Upper lobe of right lung (tissue), 1 donor: ENCODE measurements around the gene MYO7A. TPM values are rescaled to one million over a fixed set of nuclear protein-coding genes. Genes with fewer than 3 reads are reported as not detected.
A peak's percentile ranks its signal among the peaks of the same experiment; 100 is the strongest.

Experiments used
- ATAC-seq: fragments of 200-7000 bp; cut with Tn5 transposase; one replicate; pipeline ENCODE4 v1.9.1; 2020; ENCODE audit warnings: mild to moderate bottlenecking, moderate library complexity
- DNase-seq: peaks from one replicate; pipeline ENCODE4 v3.0.0-alpha.2; 2020
- H3K27ac ChIP-seq: fragments of 200-600 bp; one replicate; pipeline ENCODE4 v1.8.0; 2022
- H3K27me3 ChIP-seq: fragments of 200-600 bp; one replicate; pipeline ENCODE4 v1.8.0; 2022; ENCODE audit warnings: mild to moderate bottlenecking
- H3K36me3 ChIP-seq: fragments of 200-600 bp; one replicate; pipeline ENCODE4 v1.8.0; 2022
- H3K4me1 ChIP-seq: fragments of 200-600 bp; one replicate; pipeline ENCODE4 v1.8.0; 2022
- H3K4me3 ChIP-seq: fragments of 200-600 bp; one replicate; pipeline ENCODE4 v1.8.0; 2022; ENCODE audit warnings: mild to moderate bottlenecking
- H3K9me3 ChIP-seq: fragments of 200-600 bp; one replicate; pipeline ENCODE4 v1.8.0; 2022
- intact Hi-C: fragments of 100-400 bp; cut with DNase I; formaldehyde crosslinking; loops from one replicate; pipeline ENCODE4 v1.11.0; 2022
- total RNA-seq: library from RNA; stranded (reverse); fragmentation: NEBNext Ultra II Directional; extraction: Animal tissue kit (Norgen Biotek cat#: 25700); gene quantifications from one replicate; pipeline ENCODE4 v1.2.1, GENCODE V29; 2021
- TF ChIP-seq, protein P1 (sequence below): fragments of 200-600 bp; IDR thresholded peaks from one replicate; pipeline ENCODE4 v1.8.0; 2022; ENCODE audit warnings: antibody characterized with exemption
- donor health status: DM: no; HTN: yes; CAD: no; lungs with severe emphysema.

The MYO7A gene
- total RNA-seq, 1 donor from 2014 or later = 3.6 TPM

DNA sequence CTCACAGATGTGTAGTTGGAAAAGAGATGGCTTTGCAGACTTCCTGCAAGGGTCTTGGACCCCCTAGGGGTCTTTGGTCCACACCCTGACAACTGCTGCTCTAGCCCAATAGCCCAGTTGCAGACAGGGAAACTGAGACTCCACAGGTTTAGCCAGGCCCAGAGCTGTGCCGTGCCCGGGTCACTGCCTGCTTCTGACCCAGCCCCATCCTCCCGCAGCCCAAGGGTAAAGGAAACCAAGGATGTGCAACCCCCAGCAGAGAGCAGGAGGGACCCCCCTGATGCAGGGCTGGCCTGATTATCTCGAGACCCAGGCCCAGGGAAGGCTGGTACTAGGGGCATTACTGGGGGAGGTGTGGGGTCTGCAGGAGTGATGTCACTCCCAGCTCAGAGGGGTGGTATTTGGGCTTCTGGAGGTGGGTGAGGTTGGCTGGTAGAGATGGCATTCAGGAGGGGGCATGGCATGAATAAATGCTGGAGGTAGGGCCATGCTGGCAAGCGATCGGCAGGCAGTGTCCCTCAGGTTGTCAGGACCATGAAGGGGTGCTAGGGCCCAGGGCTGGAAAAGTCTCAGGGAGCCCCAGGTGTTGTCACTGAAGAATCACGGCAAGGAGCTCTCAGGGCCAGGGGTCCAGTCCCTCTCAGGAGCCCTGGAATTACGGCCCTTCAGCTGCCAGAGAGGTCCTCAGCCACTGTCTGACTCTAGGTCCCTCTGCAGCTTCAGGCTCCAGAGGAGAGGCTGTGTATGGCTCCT lies 21.1 kb downstream of the MYO7A start:
- intact Hi-C loops = no loop called here
- Histone ChIP-seq H3K36me3 (no peaks in the 10 kb centered on the region), H3K4me1 (peaks cover 6% of the 10 kb centered on the region), H3K27ac (no peak overlapping the region), H3K9me3 (no peaks in the 10 kb centered on the region), H3K4me3 (no peak overlapping the region), H3K27me3 (peaks cover 4% of the 10 kb centered on the region)
- TF ChIP-seq, protein P1, sequence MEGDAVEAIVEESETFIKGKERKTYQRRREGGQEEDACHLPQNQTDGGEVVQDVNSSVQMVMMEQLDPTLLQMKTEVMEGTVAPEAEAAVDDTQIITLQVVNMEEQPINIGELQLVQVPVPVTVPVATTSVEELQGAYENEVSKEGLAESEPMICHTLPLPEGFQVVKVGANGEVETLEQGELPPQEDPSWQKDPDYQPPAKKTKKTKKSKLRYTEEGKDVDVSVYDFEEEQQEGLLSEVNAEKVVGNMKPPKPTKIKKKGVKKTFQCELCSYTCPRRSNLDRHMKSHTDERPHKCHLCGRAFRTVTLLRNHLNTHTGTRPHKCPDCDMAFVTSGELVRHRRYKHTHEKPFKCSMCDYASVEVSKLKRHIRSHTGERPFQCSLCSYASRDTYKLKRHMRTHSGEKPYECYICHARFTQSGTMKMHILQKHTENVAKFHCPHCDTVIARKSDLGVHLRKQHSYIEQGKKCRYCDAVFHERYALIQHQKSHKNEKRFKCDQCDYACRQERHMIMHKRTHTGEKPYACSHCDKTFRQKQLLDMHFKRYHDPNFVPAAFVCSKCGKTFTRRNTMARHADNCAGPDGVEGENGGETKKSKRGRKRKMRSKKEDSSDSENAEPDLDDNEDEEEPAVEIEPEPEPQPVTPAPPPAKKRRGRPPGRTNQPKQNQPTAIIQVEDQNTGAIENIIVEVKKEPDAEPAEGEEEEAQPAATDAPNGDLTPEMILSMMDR = no peak
- ATAC-seq (no peak), DNase-seq (no peak)

DNA sequence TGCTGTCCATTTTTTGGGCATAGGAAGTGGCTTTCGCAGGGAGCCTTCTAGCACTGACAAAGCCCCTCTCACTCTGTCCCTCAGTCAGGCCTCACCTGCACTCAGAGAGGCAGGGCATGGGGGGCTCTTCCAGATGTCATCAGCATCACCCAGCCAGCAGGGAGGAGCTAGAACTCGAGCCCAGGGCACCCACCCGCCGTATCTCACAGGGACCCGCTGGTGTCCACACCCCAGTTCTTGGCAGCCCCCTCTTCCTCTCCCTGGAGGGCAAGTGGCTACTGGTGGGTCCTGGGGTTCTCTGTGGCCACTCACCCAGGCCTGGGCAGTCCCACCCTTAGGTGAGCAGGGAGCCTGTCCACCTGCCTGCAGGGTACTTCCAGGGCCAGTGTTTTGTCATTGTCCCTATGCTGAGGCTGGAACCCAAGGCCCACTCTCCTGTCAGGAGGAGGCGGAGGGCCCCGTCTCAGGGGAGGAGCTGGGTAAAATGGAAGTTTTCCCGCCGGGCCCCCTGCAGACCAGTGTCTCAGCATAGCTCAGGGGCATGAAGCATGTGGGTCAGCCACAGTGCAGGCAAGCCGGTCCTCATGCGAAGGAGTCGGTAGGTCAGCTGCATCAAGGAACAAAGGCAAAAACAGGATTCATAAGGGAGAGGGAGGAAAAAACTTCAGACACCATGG lies 21.8 kb downstream of the MYO7A start:
- Histone ChIP-seq H3K27ac (no peak overlapping the region), H3K4me3 (no peak overlapping the region), H3K9me3 (no peaks in the 10 kb centered on the region), H3K36me3 (no peaks in the 10 kb centered on the region), H3K4me1 (peaks cover 6% of the 10 kb centered on the region), H3K27me3 (peaks cover 4% of the 10 kb centered on the region)
- TF ChIP-seq, protein P1 = no peak
- no peak for DNase-seq
- ATAC-seq = no peak
- intact Hi-C loops = no loop called here

DNA sequence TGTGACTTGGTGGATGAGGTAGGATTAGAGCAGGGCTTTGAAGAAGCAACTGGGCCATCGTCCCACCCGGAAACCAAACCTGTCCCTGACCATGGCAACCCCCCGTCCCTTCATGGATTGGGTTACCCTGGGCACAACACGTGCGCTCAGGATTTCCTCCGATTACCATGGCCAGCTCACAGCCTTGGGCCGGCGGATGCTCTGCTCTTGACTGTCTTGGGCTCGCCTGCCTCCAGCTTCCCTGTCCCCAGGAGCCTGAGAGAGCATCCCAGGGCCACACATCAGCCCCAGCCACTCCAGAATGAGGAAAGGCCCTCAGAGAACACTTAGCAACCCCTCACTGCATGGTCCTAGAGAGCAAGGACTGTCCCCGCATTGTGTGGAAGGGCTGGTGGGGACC lies 22.8 kb downstream of the MYO7A start:
- Histone ChIP-seq H3K36me3 (no peaks in the 10 kb centered on the region), H3K27me3 (peaks cover 4% of the 10 kb centered on the region), H3K9me3 (no peaks in the 10 kb centered on the region), H3K4me3 (no peak overlapping the region), H3K4me1 (peaks cover 6% of the 10 kb centered on the region), H3K27ac (no peak overlapping the region)
- DNase-seq = no peak
- ATAC-seq = no peak
- intact Hi-C loops = no loop called here
- TF ChIP-seq, protein P1 = no peak

DNA sequence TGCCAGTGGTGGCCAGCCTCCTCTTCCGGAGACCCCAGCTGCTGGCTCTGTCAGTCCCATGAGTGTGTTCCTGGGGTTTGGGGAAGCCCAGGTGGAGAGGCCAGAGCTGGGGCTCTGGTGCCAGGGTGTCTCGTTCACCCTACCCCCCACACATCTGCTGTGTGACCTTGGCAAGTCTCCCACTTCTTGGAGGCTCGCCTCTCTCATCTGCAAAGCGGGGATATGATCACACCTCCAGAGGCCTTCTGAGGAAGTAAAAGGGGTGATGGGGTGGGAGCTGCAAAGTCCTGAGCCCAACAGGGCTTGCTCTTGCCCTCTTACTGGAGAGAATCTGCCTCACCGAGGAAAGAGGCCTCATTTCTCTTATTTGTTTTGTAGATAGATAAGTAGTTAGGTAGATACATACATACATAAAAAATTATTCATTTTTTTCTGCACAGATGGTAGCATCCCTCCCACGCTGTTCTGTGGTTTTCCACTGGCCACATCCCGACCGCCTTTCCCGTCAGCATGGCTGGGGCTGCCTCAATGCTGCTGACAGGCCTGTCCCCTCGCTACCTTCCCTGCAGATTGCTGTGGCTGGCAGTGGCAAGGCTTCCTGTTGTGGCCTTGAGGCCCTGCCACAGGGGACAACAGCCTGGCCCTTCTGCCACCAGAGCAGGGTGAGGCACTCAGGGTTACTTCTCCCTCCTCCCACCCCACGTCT lies 23.9 kb downstream of the MYO7A start:
- Histone ChIP-seq H3K9me3 (no peaks in the 10 kb centered on the region), H3K4me3 (no peak overlapping the region), H3K27me3 (peaks cover 4% of the 10 kb centered on the region), H3K27ac (no peak overlapping the region), H3K4me1 (peaks cover 6% of the 10 kb centered on the region), H3K36me3 (no peaks in the 10 kb centered on the region)
- ATAC-seq (peak; percentile 8), DNase-seq (no peak)
- TF ChIP-seq, protein P1 = no peak
- intact Hi-C loops = no loop called here

DNA sequence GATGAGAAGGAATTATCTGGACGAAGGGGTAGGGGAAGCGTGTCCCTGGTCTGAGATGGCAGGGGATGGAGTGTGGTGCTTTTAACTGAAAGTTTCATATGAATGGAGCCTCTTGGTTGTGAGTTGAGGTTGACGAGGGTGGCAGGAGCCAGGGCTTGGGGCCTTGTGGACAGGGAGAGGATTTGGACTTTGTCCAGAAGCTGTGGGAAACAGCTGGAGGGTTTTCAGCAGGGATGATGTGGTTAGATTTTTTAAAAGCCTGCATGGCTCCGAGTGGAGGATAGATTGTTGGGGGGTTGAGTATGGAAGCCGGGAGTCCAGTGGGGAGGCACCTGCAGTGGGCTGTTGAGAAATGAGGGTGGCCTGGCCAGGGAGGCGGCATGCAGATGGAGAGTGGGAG lies 24.8 kb downstream of the MYO7A start:
- intact Hi-C loops = no loop called here
- no peaks in the 10 kb centered on the region for H3K36me3 ChIP-seq
- no peak for DNase-seq

More for the DNA sequence above, 24.8 kb downstream of the MYO7A start:
- TF ChIP-seq, protein P1 = no peak
- Histone ChIP-seq H3K4me3 (no peak overlapping the region), H3K4me1 (peaks cover 5% of the 10 kb centered on the region), H3K27ac (no peak overlapping the region), H3K27me3 (peaks cover 4% of the 10 kb centered on the region), H3K9me3 (no peaks in the 10 kb centered on the region)
- no peak for ATAC-seq
